SK-MEL-5 (cell line): ENCODE data around the gene CEND1. TPM values are rescaled to one million over a fixed set of nuclear protein-coding genes. Genes with fewer than 3 reads are reported as not detected.

Experiments
- DNase-seq: peaks from one replicate; pipeline ENCODE4 v3.0.0-alpha.2; 2016; ENCODE audit warnings: low read depth, low spot score
- in situ Hi-C: cut with HindIII; loops from 2 replicates; pipeline ENCODE4 v1.10.0; 2016; ENCODE audit warnings: low sequenced_read_pairs, high pct_unique_total_duplicates, low pct_unique_long_range_greater_than_20kb
- total RNA-seq: library from RNA; depleted of rRNA; stranded (reverse); fragments of >200 nt; shearing (Covaris generic); gene quantifications from 2 replicates; pipeline ENCODE4 v1.2.3, GENCODE V29; 2014

Gene CEND1
- total RNA-seq, 1 experiment from 2014 or later = 0.53 TPM

DNA sequence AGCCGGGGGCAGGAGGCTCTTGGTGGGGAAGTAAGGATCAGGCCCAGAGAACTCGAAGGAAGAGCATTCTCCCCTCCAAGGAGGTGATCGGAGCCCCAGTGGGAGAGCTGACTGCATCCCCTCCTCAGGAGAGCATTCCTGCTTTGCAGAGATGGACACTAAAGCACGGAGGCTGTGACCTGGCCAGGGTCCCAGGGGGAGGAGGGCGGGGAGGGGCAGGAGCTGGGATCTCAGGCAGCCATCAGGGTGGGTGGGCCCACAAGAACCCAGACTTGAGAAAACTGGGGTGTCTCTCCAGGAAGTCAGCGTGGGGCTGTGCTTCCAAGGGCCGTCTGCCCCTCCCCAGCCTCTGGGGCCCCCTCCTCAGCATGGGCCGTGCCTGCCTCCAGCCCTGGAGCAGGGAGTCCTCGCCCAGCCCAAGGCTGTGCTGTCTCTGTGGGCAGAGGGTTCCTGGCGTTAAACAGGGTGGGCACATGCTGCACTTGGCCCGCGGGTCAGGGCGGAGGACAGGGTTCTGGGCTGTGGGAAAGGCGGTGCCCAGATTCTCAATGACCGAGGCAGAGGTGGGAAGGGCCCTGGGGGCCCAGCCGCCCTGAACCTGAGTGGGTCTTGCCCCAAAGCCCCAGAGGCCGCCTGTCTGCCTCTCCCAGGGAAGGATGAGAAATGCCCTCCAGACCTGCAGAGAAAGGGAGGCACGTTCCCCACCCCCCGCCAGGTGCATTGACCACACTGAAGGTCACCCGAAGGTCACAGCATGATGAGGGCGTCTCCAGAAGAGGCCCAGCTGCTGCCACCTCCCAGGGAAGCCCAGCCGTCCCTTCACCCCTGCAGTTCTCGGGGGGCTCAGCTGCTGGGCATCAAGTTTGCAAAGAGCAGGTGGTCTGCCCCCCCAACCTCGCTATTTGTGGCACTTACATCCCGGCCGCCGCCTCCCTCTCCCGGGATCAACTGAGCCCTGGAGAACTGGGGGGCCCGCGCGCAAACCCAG is 643 bp downstream of the CEND1 start:
- in situ Hi-C loops = no loop called here

DNA sequence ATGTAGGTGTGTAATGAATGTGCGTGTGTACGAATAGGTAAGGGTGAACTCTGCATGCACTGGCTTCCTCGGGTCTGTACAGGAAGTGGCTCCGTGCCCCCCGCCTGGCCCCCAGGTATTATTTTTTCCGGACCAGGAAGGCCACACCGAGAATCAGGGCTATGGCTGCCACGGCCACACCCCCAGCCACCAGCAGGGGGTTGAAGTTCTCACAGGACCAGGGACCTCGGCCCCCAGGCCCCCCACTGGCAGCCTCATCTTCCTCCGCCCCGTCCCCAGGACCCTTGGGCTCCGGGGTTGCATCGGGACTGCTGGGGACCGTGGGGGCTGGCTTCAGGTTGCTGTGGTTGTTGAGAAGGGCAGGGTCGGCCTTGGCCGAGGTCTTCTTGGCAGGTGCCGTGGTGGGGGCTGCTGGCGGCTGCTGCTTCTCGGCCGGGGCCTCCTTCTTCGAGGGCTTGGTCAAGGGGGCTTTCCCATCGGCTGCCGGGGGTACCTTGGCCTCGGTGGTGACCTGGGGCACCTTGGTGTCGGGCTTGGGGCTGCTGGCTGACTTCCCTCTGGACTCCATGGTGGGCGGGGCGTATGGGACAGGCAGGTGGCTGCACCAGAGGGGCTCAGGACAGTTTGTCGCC is 1.8 kb downstream of the CEND1 start:
- in situ Hi-C loops = no loop called here

More for the DNA sequence above, 643 bp downstream of the CEND1 start:
- DNase-seq = no peak

DNA sequence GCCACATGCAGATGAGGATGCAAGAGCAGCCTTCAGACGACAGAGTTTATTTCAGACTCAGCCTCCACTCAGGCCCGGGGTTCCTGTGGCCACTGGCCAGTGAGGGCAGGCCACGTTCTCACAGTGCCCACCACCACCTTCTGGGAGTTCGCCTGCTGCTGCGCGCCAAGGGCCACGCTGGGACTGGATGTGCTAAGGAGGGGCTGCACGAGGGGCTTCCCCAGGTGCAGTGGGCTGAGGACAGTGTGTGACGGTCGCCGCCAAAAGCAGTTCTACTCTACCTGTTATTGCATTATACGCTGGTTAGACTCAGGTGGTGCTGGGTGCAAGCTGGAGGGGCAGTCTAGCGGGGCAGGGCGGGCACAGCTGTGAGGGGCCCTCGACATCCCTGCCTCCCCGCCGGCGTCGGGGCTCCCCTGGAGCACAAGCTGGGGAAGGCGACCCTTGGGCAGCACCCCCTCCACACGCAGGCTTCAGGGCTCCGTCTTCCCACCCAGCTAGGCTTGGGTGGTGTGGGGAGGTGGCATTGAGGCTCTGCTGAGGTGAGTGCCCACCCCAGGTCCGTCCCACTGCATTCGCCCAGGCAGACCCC is 2.7 kb downstream of the CEND1 start:
- DNase-seq = no peak
- in situ Hi-C loops = no loop called here

More for the DNA sequence above, 1.8 kb downstream of the CEND1 start:
- no peak for DNase-seq

DNA sequence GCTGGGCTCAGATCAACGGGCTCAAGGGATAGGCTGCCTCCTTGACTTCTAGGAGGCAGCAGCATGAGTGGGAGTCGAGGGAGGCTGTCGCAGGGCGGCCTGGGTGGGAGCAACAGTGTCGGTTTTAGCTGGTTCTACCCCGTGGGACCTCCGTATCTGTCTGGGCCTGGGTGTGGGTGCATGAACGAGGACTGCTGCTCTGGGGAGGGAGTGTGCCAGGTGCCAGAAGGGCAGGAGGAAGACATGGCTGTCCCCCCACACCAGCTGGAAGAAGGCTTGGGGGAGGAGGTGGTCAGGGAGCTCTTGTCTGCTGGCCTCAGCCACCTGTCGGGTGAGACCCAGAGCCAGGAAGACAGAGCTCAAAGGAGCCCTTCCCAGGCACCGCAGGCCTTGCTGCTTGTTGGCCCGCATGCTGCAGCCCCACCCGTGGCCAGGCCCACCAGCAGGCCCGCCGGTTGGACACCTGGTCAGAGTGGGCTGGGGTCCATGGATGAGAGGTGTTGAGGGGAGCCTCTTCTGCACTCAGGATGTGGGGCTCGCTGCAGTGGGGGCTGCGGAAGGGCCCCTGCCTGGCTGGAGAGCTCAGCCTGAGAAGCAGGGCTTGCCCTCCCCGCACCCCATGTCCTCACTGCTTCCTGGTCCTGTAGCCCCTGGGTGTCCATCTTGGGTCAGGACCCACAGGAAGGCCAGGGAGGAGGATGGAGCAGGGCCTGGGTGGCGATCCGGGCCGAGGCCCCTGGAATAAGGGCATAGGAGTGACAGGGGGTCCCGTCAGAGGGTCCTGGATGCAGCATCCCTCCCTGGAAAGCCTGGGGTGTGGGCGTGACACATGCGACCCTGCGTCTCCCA is 3.4 kb downstream of the CEND1 start:
- DNase-seq = no peak
- in situ Hi-C loops = no loop called here

DNA sequence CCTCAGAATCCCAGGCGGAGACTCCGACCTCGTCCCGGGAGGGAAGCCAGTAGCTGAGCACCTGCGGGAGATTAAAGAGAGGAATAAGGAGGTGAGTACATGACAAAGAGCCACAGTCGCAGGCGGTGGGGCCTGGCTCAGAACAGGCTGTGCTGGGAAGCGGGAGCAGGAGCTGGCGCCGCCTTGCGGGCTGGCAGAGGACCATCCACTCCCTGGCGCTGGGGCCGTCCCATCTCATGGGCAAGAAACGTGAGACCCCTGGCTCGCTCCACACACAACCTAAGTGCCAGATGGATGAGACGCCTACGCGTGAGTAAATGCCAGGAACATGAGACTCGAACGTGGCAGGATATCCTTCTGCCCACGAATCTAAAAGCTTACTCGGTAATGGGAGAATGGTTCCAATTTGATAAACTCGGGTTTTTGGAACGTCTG is 6.3 kb downstream of the CEND1 start:
- in situ Hi-C loops = no loop called here
- peak; percentile 58 for DNase-seq

DNA sequence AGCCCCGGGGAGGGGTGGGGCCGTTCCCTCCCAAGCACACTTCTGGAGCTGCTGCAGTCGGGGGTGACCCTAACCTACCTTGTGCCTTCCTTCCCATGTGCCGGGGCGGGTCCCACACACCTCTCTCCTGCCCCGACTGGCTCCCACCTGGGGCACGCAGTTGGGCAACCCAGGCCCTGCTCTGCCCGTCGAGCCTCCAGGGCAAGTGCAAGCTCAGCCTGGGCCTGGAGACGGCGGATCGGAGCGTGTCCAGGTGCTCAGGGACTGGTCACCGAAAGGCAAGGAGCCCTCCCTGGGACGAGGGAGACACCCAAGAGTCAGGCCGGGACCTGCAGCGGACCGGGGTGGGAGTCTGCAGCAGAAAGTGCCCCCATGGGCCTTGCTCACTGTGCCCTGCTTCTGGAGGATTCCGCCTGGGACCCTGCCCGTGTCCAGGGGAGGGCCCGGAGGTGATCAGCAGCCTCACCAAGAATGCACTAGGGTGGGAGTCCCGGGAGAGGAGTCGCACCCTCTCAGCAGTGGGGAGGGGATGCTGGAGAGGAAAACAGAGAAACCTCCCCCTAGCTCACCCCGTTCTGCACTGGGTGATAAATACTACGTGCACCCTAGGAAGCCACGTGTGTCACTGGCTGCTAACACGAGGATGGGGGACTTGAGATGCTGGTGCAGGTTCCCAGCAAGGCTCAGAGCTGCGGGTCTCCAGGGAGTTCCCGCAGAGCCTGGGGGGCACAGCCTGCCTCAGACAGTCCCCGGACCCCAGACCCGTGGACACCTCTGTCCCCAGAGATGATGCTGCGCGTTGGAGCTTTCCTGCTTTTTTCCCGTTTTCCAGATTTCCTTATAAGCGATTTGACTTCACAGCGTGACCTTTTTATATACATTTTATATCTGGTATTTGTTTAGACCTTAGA is 7.4 kb downstream of the CEND1 start:
- DNase-seq = no peak
- in situ Hi-C loops = no loop called here

DNA sequence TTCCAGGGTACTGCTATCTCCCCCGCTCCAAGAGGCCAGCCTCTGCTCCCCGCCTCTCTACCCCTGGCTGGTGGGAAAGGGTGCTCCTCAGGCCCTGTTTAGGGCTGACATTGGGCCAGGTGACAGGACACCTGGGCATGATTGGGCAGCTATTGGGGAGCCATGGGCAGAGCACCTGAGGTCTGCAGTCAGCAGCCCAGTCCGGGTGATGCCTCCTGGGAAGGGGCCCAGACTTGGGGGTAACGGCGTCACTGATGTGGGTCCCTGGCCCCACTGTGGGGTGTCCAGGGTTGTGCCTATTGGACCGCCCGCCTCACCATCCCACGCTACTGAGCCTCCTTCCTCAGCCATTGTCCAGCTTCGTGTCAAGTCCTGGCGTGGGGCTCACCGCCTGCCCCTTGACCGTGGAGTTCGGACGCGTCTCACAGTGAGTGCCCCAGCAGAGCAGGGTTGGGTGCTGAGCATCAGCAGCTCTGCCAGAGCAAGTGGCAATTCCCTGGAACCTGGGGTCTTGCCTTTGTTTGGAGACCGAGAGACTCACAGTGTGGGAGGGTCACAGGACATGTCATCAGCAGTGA is 9.8 kb downstream of the CEND1 start:
- no peak for DNase-seq
- in situ Hi-C loops = no loop called here

DNA sequence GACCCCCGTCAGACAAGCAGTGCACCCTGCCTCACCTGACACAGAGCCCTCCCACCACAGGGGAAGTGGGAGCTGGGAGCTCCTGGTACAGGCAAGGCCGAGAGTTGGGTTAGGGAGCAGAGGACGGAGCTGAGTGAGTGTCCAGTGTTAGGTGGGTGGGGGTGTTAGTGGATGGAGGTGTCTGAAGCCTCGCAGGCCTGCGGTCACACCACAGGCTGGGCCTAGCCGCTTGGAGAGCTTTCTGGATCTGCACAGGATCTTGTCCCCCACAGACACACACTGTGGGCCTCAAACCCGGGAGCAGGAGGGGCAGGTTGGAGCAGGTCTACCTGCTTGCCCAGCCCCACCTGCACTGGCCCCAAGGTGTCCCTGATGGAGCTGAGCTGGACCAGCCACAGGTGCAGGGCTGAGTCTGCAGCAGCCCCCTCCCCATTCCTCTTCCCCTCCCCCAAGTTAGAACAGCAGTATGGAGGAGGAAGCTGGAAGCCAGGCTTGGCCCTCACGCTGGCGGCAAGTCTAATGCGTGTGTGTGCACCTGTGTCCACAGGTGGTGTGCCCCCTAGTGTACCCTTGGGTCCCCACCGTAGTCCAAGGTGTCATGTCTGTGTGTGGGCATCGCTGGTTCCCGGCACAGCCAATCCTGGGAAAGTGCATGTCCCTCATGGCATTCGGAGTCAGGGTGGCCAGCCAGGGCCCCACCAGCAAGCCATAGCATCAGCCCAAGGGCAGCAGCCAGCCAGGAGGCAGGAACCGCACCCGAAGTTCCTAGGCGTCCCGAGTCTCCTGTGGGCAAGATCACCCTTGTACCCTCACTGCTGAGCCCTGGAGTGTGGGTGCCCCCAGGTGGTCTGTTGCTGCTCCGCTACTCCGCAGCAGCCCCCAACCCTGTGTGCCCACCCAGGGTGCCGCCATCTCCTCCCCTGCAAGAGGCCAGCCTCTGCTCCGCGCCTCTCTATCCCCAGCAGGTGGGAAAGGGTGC is 10.6 kb downstream of the CEND1 start:
- in situ Hi-C loops = no loop called here
- DNase-seq = no peak

DNA sequence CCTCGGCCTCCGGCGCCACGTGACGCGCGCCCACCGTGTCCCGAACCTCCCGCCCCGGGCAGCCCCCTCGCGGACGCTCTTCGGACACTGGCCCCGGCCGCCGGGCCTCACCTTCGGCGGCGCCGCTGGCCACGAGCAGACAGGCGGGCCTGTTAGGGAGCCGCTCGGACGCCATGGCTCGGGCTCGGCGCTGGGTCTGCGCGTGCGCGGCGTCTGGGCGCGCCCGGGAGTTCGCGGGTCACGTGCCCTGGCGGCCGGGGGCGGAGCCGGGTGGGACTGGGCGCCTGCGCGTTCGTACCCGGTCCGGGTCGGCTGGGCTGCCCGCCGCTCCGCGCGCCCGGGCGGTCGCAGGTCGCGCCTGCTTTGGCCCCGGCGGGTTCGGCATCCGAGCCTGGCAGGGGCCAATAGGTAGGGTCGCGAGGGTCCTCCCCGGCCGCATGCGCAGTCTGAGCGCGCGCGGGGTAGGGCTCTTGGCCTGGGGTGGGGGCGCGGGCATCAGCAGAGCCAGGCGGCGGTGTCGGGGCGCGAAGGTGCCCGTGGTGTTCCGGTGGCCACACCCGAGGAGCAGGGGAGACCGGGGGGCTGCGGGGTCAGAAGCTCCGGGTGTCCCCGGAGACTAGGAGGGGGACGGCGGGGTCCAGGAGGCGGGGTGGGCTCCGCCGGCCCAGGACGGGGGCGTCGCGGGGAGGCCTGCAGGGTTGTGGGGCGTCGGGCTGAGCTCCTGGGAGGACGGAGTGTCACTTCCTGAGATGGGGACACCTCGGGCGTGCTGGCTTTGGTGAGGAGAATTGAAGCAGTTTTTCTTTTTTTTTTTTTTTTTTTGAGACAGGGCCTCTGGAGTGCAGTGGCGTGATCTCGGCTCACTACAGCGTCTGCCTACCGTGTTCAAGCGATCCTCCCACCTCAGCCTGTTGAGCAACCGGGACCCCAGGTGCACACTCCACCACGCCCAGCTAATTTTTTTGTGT is 12.3 kb downstream of the CEND1 start, which contains the start of gene GATD1:
TSS of gene GATD1 (minus strand) at position 200 of the 968 bp plus-strand sequence. CDS start at position 175, 25 bp downstream.
- in situ Hi-C loops = no loop called here
- peak; percentile 85 for DNase-seq

DNA sequence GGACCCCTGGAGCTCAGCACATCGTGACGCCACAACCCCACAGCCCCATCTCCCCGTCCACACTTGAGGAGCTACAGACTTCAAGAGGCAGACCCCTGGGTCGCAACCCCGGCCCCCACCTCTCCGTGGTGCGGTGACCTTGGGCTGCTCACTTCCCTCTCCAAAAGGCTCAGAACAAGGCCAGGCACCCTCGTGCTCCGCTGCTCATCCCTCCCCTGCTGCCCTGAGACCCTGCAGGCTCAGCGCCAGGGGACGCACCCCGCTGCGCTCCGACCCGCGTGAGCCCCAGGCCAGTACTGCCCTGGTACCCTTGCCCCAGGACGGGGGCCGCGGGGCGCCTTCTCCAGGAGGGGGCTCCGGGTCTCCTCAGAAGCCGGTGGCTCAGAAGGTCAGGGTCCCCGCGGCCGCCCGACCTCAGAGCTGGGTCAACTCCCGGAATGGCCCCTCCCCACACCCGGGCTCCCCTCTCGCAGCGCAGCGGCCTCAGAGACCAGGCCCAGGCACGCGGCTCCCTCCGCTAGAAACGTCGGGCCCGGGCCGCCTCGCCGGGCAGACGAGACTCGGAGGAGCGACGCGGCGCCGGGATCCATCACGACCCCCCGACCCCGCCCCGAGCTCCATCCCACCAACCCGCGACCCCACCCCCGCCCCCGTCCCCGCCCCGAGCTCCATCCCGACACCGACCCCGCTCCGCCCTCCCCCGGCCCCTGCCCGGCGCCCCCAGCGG is 13.2 kb downstream of the CEND1 start:
- peak; percentile 33 for DNase-seq
- in situ Hi-C loops = no loop called here

DNA sequence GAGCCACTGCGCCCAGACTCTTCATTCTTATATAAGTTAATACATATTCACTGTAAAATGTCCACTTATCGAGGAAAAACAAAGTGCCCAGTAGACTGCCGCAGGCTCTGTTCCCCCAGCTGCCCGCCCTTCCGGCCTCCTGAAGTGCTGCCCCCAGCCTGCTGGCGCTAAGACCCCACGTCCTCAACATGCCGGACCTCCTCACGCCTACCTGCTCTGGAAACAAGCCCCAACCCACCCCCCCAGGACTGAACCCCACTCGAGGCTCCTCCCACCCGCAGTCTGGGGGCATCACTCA is 13.7 kb downstream of the CEND1 start:
- in situ Hi-C loops = no loop called here
- DNase-seq = no peak

DNA sequence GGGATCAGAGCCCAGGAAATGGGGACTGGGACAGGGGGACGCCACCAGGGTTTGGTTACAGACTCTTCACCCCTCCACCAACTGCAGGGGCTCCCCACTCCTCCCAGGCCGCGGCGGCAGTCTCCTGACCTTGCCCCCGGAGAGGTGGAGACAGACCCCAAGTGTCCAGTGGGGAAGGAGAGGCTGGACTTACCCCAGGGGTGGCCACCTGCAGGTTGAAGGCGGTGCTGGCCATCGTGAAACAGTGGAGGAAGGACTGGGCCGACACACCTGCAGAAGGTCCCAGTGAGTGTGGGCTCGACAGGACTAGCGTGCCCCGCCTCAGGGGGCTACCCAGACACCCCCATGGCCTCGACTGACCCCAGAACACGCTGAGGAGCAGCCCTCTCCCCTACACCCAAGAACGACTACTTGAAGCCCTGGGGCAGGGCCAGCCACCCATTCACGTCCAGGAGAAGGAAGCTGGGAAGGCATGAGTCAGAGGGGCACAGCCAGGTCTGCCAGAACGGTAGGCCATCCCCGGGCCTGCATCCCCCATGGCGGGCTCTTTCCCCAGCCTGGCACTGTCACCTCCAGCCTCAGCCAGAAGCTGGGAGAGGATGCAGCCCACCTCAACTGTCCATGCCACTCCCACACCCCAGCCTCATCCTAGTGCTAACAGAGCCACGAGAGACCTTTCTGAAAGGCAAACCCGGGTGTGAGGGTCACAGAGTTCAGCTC is 14.9 kb downstream of the CEND1 start:
- DNase-seq = no peak
- in situ Hi-C loops = no loop called here

DNA sequence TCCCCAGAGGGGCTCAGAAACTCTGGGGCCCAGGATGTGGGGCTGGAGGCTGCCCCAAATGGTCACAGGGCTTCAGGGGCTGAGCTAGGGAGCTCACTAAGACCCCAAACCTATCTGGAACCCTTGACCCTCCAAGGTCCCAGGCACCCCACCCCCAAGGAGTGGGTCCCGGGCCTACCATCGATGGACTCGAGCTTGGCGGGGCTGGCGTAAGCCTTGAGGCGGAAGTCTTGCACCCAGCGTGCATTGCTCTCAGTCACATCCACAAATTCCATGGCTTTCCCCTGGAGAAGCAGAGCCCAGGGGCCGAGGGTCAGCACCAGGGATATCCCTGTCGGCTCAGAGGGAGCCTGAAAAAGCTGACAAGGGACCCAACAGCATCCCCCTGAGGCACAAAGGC is 16.1 kb downstream of the CEND1 start:
- in situ Hi-C loops = no loop called here
- DNase-seq = no peak
